Mucosa of stomach (tissue), 1 donor: ENCODE measurements around the gene CD46.
"Not testable (repeated sequence)": the region's sequence is repeated elsewhere in the genome, so short reads cannot be mapped to it uniquely, and the experiment has no call there.

ENCODE experiments used
- H3K27me3 ChIP-seq: one replicate; pipeline ENCODE4 v1.7.0; 2013; ENCODE audit warnings: mild to moderate bottlenecking, low read length; ENCODE audit not compliant: control insufficient read depth, insufficient read depth
- H3K36me3 ChIP-seq: one replicate; pipeline ENCODE4 v1.7.0; 2013; ENCODE audit warnings: low read length; ENCODE audit not compliant: control insufficient read depth, insufficient read depth
- H3K4me1 ChIP-seq: one replicate; pipeline ENCODE4 v1.7.0; 2013; ENCODE audit warnings: mild to moderate bottlenecking, low read length; ENCODE audit not compliant: control insufficient read depth, insufficient read depth
- H3K4me3 ChIP-seq: one replicate; pipeline ENCODE4 v1.7.0; 2013; ENCODE audit warnings: low read length
- H3K9ac ChIP-seq: one replicate; pipeline ENCODE4 v1.7.0; 2013; ENCODE audit warnings: mild to moderate bottlenecking, low read length, moderate library complexity
- H3K9me3 ChIP-seq: one replicate; pipeline ENCODE4 v1.7.0; 2013; ENCODE audit warnings: mild to moderate bottlenecking, low read length, moderate library complexity; ENCODE audit not compliant: control insufficient read depth
- donor health status: Pancreatic carcinoma.

The CD46 gene

GRCh38 chr1:207754011-207754410, 2.2 kb downstream of the CD46 start:
- H3K9ac ChIP-seq = peak overlapping the region; percentile 16
- H3K9me3 ChIP-seq = no peaks in the 10 kb centered on the region
- no peaks in the 10 kb centered on the region for H3K36me3 ChIP-seq
- H3K4me3 ChIP-seq = no peak overlapping the region
- H3K4me1 ChIP-seq = peaks cover 26% of the 10 kb centered on the region
- H3K27me3 ChIP-seq = no peaks in the 10 kb centered on the region

- H3K4me3 ChIP-seq = no peak overlapping the region
Observed at GRCh38 chr1:207754974-207755700, 3.3 kb downstream of the CD46 start.

GRCh38 chr1:207755846-207756693, 4.2 kb downstream of the CD46 start:
- H3K4me3 ChIP-seq = no peak overlapping the region
- H3K4me1 ChIP-seq = peaks cover 22% of the 10 kb centered on the region
- H3K27me3 ChIP-seq = no peaks in the 10 kb centered on the region
- H3K9me3 ChIP-seq = no peaks in the 10 kb centered on the region
- H3K36me3 ChIP-seq = no peaks in the 10 kb centered on the region
- no peak overlapping the region for H3K9ac ChIP-seq

More at GRCh38 chr1:207754974-207755700, 3.3 kb downstream of the CD46 start:
- Histone ChIP-seq H3K27me3 (no peaks in the 10 kb centered on the region), H3K36me3 (no peaks in the 10 kb centered on the region), H3K9ac (no peak overlapping the region), H3K9me3 (no peaks in the 10 kb centered on the region), H3K4me1 (peaks cover 22% of the 10 kb centered on the region)

- H3K27me3 ChIP-seq = no peaks in the 10 kb centered on the region
- H3K9me3 ChIP-seq = no peaks in the 10 kb centered on the region
- H3K36me3 ChIP-seq = peaks cover 11% of the 10 kb centered on the region
- H3K4me1 ChIP-seq = no peaks in the 10 kb centered on the region
- H3K9ac ChIP-seq = no peak overlapping the region
- H3K4me3 ChIP-seq = no peak overlapping the region
Observed at GRCh38 chr1:207762622-207763021, 10.8 kb downstream of the CD46 start.

- H3K9me3 ChIP-seq = no peaks in the 10 kb centered on the region
- H3K9ac ChIP-seq = no peak overlapping the region
- H3K4me1 ChIP-seq = no peaks in the 10 kb centered on the region
- H3K36me3 ChIP-seq = peaks cover 11% of the 10 kb centered on the region
- no peaks in the 10 kb centered on the region for H3K27me3 ChIP-seq
- H3K4me3 ChIP-seq = no peak overlapping the region
Observed at GRCh38 chr1:207763091-207763490, 11.2 kb downstream of the CD46 start.

GRCh38 chr1:207763972-207764371, 12.1 kb downstream of the CD46 start:
- Histone ChIP-seq H3K9ac (no peak overlapping the region), H3K9me3 (no peaks in the 10 kb centered on the region), H3K4me1 (no peaks in the 10 kb centered on the region), H3K27me3 (no peaks in the 10 kb centered on the region), H3K36me3 (peaks cover 11% of the 10 kb centered on the region), H3K4me3 (no peak overlapping the region)

- no peak overlapping the region for H3K9ac ChIP-seq
- peaks cover 11% of the 10 kb centered on the region for H3K36me3 ChIP-seq
Observed at GRCh38 chr1:207766569-207766968, 14.7 kb downstream of the CD46 start.

GRCh38 chr1:207770514-207770913, 18.7 kb downstream of the CD46 start:
- H3K4me1 ChIP-seq, H3K4me3 ChIP-seq, H3K27me3 ChIP-seq, H3K36me3 ChIP-seq, H3K9me3 ChIP-seq, H3K9ac ChIP-seq: not testable (repeated sequence)

More at GRCh38 chr1:207766569-207766968, 14.7 kb downstream of the CD46 start:
- H3K4me3 ChIP-seq = no peak overlapping the region
- H3K9me3 ChIP-seq = no peaks in the 10 kb centered on the region
- no peaks in the 10 kb centered on the region for H3K4me1 ChIP-seq
- no peaks in the 10 kb centered on the region for H3K27me3 ChIP-seq

- not testable (repeated sequence) for H3K9me3 ChIP-seq, H3K9ac ChIP-seq, H3K27me3 ChIP-seq, H3K4me3 ChIP-seq, H3K4me1 ChIP-seq, H3K36me3 ChIP-seq
Observed at GRCh38 chr1:207776045-207776444, 24.2 kb downstream of the CD46 start.

- not testable (repeated sequence) for H3K27me3 ChIP-seq, H3K36me3 ChIP-seq, H3K9me3 ChIP-seq, H3K4me3 ChIP-seq, H3K4me1 ChIP-seq, H3K9ac ChIP-seq
Observed at GRCh38 chr1:207777412-207777811, 25.6 kb downstream of the CD46 start.

- peaks cover 5% of the 10 kb centered on the region for H3K4me1 ChIP-seq
- no peaks in the 10 kb centered on the region for H3K27me3 ChIP-seq
- H3K36me3 ChIP-seq = no peaks in the 10 kb centered on the region
- no peak overlapping the region for H3K4me3 ChIP-seq
- H3K9ac ChIP-seq = no peak overlapping the region
- no peaks in the 10 kb centered on the region for H3K9me3 ChIP-seq
Observed at GRCh38 chr1:207779008-207779407, 27.2 kb downstream of the CD46 start.

- Histone ChIP-seq H3K27me3 (no peaks in the 10 kb centered on the region), H3K4me3 (no peak overlapping the region), H3K9me3 (no peaks in the 10 kb centered on the region), H3K9ac (no peak overlapping the region), H3K36me3 (no peaks in the 10 kb centered on the region), H3K4me1 (no peaks in the 10 kb centered on the region)
Observed at GRCh38 chr1:207781312-207781711, 29.5 kb downstream of the CD46 start.
